ENCODE results near the gene PEAK1. TPM values are rescaled to one million over a fixed set of nuclear protein-coding genes. Genes with fewer than 3 reads are reported as not detected.
"Not testable (repeated sequence)": the region's sequence is repeated elsewhere in the genome, so short reads cannot be mapped to it uniquely, and the experiment has no call there.

Gene PEAK1
- total RNA-seq, 1 donor from 2014 or later, result 75.2 TPM

- H3K4me1 ChIP-seq, result peaks cover 87% of the 10 kb centered on the region
- H3K27me3 ChIP-seq (ENCODE audit: low read depth), result no peaks in the 10 kb centered on the region
- no peak for TF ChIP-seq CTCF (IDR thresholded peaks at IDR 0.05; ENCODE audit: borderline replicate concordance)
- H3K9me3 ChIP-seq (replicated peaks), result no peaks in the 10 kb centered on the region
- H3K4me3 ChIP-seq, result no peak overlapping the region
- DNase-seq, result no peak
- H3K36me3 ChIP-seq, result no peaks in the 10 kb centered on the region
- intact Hi-C loops (cut with micrococcal nuclease), result no loop called here
- peak overlapping the region; percentile 49 for H3K27ac ChIP-seq (replicated peaks)
These were observed 6.8 kb downstream of the PEAK1 start for GRCh38 chr15:77412972-77413698.

- intact Hi-C loops (cut with micrococcal nuclease), result no loop called here
- H3K4me1 ChIP-seq, result peaks cover 72% of the 10 kb centered on the region
These were observed 8.3 kb downstream of the PEAK1 start for GRCh38 chr15:77411619-77411976.

GRCh38 chr15:77410701-77411618, 8.9 kb downstream of the PEAK1 start:
- H3K9me3 ChIP-seq (replicated peaks), result peaks cover 5% of the 10 kb centered on the region
- no peak overlapping the region for H3K4me3 ChIP-seq
- intact Hi-C loops (cut with micrococcal nuclease), result no loop called here
- no peak overlapping the region for H3K27ac ChIP-seq (replicated peaks)
- TF ChIP-seq CTCF (IDR thresholded peaks at IDR 0.05; ENCODE audit: borderline replicate concordance), result no peak
- H3K36me3 ChIP-seq, result no peaks in the 10 kb centered on the region
- H3K4me1 ChIP-seq, result peaks cover 71% of the 10 kb centered on the region
- DNase-seq, result no peak
- no peaks in the 10 kb centered on the region for H3K27me3 ChIP-seq (ENCODE audit: low read depth)

More at GRCh38 chr15:77411619-77411976, 8.3 kb downstream of the PEAK1 start:
- Histone ChIP-seq H3K27ac (replicated peaks) (no peak overlapping the region), H3K36me3 (no peaks in the 10 kb centered on the region), H3K27me3 (ENCODE audit: low read depth) (no peaks in the 10 kb centered on the region), H3K4me3 (no peak overlapping the region), H3K9me3 (replicated peaks) (peaks cover 4% of the 10 kb centered on the region)
- DNase-seq, result no peak
- TF ChIP-seq CTCF (IDR thresholded peaks at IDR 0.05; ENCODE audit: borderline replicate concordance), result no peak

GRCh38 chr15:77410157-77410500, 9.8 kb downstream of the PEAK1 start:
- H3K27me3 ChIP-seq (ENCODE audit: low read depth); H3K36me3 ChIP-seq; H3K9me3 ChIP-seq (replicated peaks); intact Hi-C loops (cut with micrococcal nuclease); H3K27ac ChIP-seq (replicated peaks); H3K4me3 ChIP-seq; DNase-seq: not testable (repeated sequence)
- H3K4me1 ChIP-seq, result peaks cover 71% of the 10 kb centered on the region

- intact Hi-C loops (cut with micrococcal nuclease), result no loop called here
- H3K9me3 ChIP-seq (replicated peaks), result peaks cover 5% of the 10 kb centered on the region
- no peaks in the 10 kb centered on the region for H3K27me3 ChIP-seq (ENCODE audit: low read depth)
- H3K27ac ChIP-seq (replicated peaks), result no peak overlapping the region
- no peak overlapping the region for H3K4me3 ChIP-seq
- no peak for TF ChIP-seq CTCF (IDR thresholded peaks at IDR 0.05; ENCODE audit: borderline replicate concordance)
- H3K36me3 ChIP-seq, result no peaks in the 10 kb centered on the region
- peaks cover 65% of the 10 kb centered on the region for H3K4me1 ChIP-seq
- DNase-seq, result no peak
These were observed 10.4 kb downstream of the PEAK1 start for GRCh38 chr15:77409259-77410156.

All from left ventricle myocardium inferior (tissue), 1 donor.